ENCODE measurements around the gene ECSCR.

The ECSCR gene

GRCh38 chr5:139399501-139400121, 62.9 kb downstream of the ECSCR start:
- TF ChIP-seq CTCF (IDR thresholded peaks at IDR 0.05; ENCODE audit: insufficient read depth, low read depth, low read length, missing control alignments) = no peak
- no peak overlapping the region for H3K4me3 ChIP-seq (ENCODE audit: low read length)
- no peak for DNase-seq (ENCODE audit: low read depth)

All from epithelial cell of esophagus (primary cell).